Neural progenitor cell (in vitro differentiated cells): ENCODE measurements around the gene IGFBP1. TPM values are rescaled to one million over a fixed set of nuclear protein-coding genes. Genes with fewer than 3 reads are reported as not detected.

Source experiments
- DNase-seq: peaks from one replicate; pipeline ENCODE4 v3.0.0-alpha.2; 2016; ENCODE audit warnings: low spot score
- H2AFZ ChIP-seq: fragments of 200-600 bp; sonication (generic); replicated peaks from 2 replicates; pipeline ENCODE4 v1.6.1; 2016; ENCODE audit warnings: antibody characterized with exemption
- H3F3A ChIP-seq: fragments of 200-600 bp; sonication (generic); 2 replicates; pipeline ENCODE4 v1.6.1; 2016; ENCODE audit warnings: antibody characterized with exemption, low read depth
- H3K27ac ChIP-seq: fragments of 200-600 bp; sonication (generic); 2 replicates; pipeline ENCODE4 v1.5.1; 2016; ENCODE audit warnings: mild to moderate bottlenecking
- H3K27me3 ChIP-seq: fragments of 200-600 bp; sonication (generic); 2 replicates; pipeline ENCODE4 v1.6.1; 2016; ENCODE audit warnings: mild to moderate bottlenecking, moderate library complexity
- H3K36me3 ChIP-seq: fragments of 200-600 bp; sonication (generic); 2 replicates; pipeline ENCODE4 v1.5.1; 2016
- H3K4me1 ChIP-seq: fragments of 200-600 bp; sonication (generic); 2 replicates; pipeline ENCODE4 v1.6.1; 2016; ENCODE audit warnings: mixed run types
- H3K4me2 ChIP-seq: fragments of 200-600 bp; sonication (generic); 2 replicates; pipeline ENCODE4 v1.6.1; 2016
- H3K4me3 ChIP-seq: fragments of 200-600 bp; sonication (generic); 2 replicates; pipeline ENCODE4 v1.5.1; 2016
- H3K79me2 ChIP-seq: fragments of 200-600 bp; sonication (generic); 2 replicates; pipeline ENCODE4 v1.6.1; 2016; ENCODE audit warnings: low read depth
- H3K9ac ChIP-seq: fragments of 200-600 bp; sonication (generic); 2 replicates; pipeline ENCODE4 v1.6.1; 2016
- H3K9me3 ChIP-seq: fragments of 200-600 bp; sonication (generic); 2 replicates; pipeline ENCODE4 v1.5.1; 2016; ENCODE audit warnings: low read depth
- H4K20me1 ChIP-seq: fragments of 200-600 bp; sonication (generic); 2 replicates; pipeline ENCODE4 v1.6.1; 2016; ENCODE audit warnings: low read depth
- H3K27ac Mint-ChIP-seq: 3 replicates; pipeline ENCODE4 v1.8.0; 2021; ENCODE audit warnings: mixed read lengths
- H3K27me3 Mint-ChIP-seq: 2 replicates; pipeline ENCODE4 v1.8.0; 2022; ENCODE audit warnings: low read depth, mild to moderate bottlenecking, inconsistent platforms, moderate library complexity, mixed read lengths; ENCODE audit not compliant: insufficient read depth
- H3K36me3 Mint-ChIP-seq: 3 replicates; pipeline ENCODE4 v1.8.0; 2021; ENCODE audit warnings: mixed read lengths
- H3K4me1 Mint-ChIP-seq: 3 replicates; pipeline ENCODE4 v1.8.0; 2021; ENCODE audit warnings: mixed read lengths
- H3K4me3 Mint-ChIP-seq: 3 replicates; pipeline ENCODE4 v1.8.0; 2021; ENCODE audit warnings: mild to moderate bottlenecking, moderate library complexity, mixed read lengths
- H3K9me3 Mint-ChIP-seq: 3 replicates; pipeline ENCODE4 v1.8.0; 2020; ENCODE audit warnings: mixed read lengths
- CTCF ChIP-seq: fragments of 200-600 bp; sonication (generic); IDR thresholded peaks from 2 replicates; pipeline ENCODE4 v1.5.1; 2017; ENCODE audit warnings: antibody characterized with exemption, mild to moderate bottlenecking
- EZH2 ChIP-seq: fragments of 200-600 bp; sonication (generic); IDR thresholded peaks from 2 replicates; pipeline ENCODE4 v1.6.1; 2017; ENCODE audit warnings: antibody characterized with exemption, mild to moderate bottlenecking, moderate library complexity
- EZH2phosphoT487 ChIP-seq: fragments of 200-600 bp; sonication (generic); IDR thresholded peaks from 2 replicates; pipeline ENCODE4 v1.6.1; 2017; ENCODE audit warnings: antibody characterized with exemption
- total RNA-seq: library from RNA; depleted of rRNA; stranded (reverse); fragments of >200 nt; gene quantifications from 2 replicates; pipeline ENCODE4 v1.2.3, GENCODE V29; 2015; ENCODE audit warnings: low replicate concordance

IGFBP1 gene
- total RNA-seq, 1 donor from 2014 or later = 0.69 TPM

GRCh38 chr7:45919231-45919784, 31.0 kb downstream of the IGFBP1 start:
- peaks cover 42% of the 10 kb centered on the region for H3K27me3 Mint-ChIP-seq
- peaks cover 26% of the 10 kb centered on the region for H3K4me1 Mint-ChIP-seq
- Histone ChIP-seq H2AFZ (no peak overlapping the region), H3F3A (peaks cover 17% of the 10 kb centered on the region), H3K4me3 (peak overlapping the region; percentile 61), H3K9me3 (no peaks in the 10 kb centered on the region), H4K20me1 (peaks cover 19% of the 10 kb centered on the region), H3K36me3 (no peaks in the 10 kb centered on the region), H3K27me3 (peaks cover 56% of the 10 kb centered on the region), H3K9ac (no peak overlapping the region), H3K4me2 (peak overlapping the region; percentile 78), H3K79me2 (no peaks in the 10 kb centered on the region), H3K4me1 (peaks cover 20% of the 10 kb centered on the region), H3K27ac (no peak overlapping the region)
- no peak for TF ChIP-seq CTCF
- no peak for TF ChIP-seq EZH2
- no peak for TF ChIP-seq EZH2phosphoT487
- no peak for DNase-seq
- no peaks in the 10 kb centered on the region for H3K36me3 Mint-ChIP-seq
- no peak overlapping the region for H3K27ac Mint-ChIP-seq
- H3K9me3 Mint-ChIP-seq = no peaks in the 10 kb centered on the region
- peak overlapping the region; percentile 27 for H3K4me3 Mint-ChIP-seq

- H3K9me3 Mint-ChIP-seq = no peaks in the 10 kb centered on the region
- peak overlapping the region; percentile 61 for H3K4me3 ChIP-seq
- peaks cover 44% of the 10 kb centered on the region for H3K27me3 Mint-ChIP-seq
- peak overlapping the region; percentile 78 for H3K4me2 ChIP-seq
- no peak overlapping the region for H3K27ac ChIP-seq
- TF ChIP-seq EZH2 (no peak), EZH2phosphoT487 (peak; percentile 16)
- peaks cover 56% of the 10 kb centered on the region for H3K27me3 ChIP-seq
- H3K4me1 ChIP-seq = peaks cover 20% of the 10 kb centered on the region
- H3K36me3 Mint-ChIP-seq = no peaks in the 10 kb centered on the region
- H3K79me2 ChIP-seq = no peaks in the 10 kb centered on the region
- peak overlapping the region; percentile 86 for H3K4me3 Mint-ChIP-seq
- H3K9me3 ChIP-seq = no peaks in the 10 kb centered on the region
- DNase-seq = no peak
- peaks cover 19% of the 10 kb centered on the region for H4K20me1 ChIP-seq
- H3K4me1 Mint-ChIP-seq = peaks cover 26% of the 10 kb centered on the region
- no peak overlapping the region for H3K27ac Mint-ChIP-seq
- H3K9ac ChIP-seq = no peak overlapping the region
- peaks cover 17% of the 10 kb centered on the region for H3F3A ChIP-seq
- H2AFZ ChIP-seq = peak overlapping the region; percentile 28
- H3K36me3 ChIP-seq = no peaks in the 10 kb centered on the region
Observed at GRCh38 chr7:45919993-45920459, 31.7 kb downstream of the IGFBP1 start.

GRCh38 chr7:45920502-45921380, 32.5 kb downstream of the IGFBP1 start, which contains the start of gene IGFBP3:
TSS of gene IGFBP3 (minus strand) at chr7:45921272. CDS start at chr7:45921140, 132 bp downstream.
- Histone ChIP-seq H3K79me2 (no peaks in the 10 kb centered on the region), H3K4me1 (peaks cover 20% of the 10 kb centered on the region), H3K4me3 (peak within 1 kb of the TSS; percentile 61), H3K9ac (no peak within 1 kb of the TSS), H3K9me3 (no peaks in the 10 kb centered on the region), H3F3A (peaks cover 17% of the 10 kb centered on the region), H3K27me3 (peaks cover 56% of the 10 kb centered on the region), H3K36me3 (no peaks in the 10 kb centered on the region), H2AFZ (peak within 1 kb of the TSS; percentile 87), H3K27ac (no peak within 1 kb of the TSS), H3K4me2 (peak within 1 kb of the TSS; percentile 78), H4K20me1 (peaks cover 19% of the 10 kb centered on the region)
- no peak for TF ChIP-seq CTCF
- TF ChIP-seq EZH2 = peak; percentile 68
- peak; percentile 4 for TF ChIP-seq EZH2phosphoT487
- Mint-ChIP-seq H3K27ac (no peak within 1 kb of the TSS), H3K4me1 (peaks cover 26% of the 10 kb centered on the region), H3K4me3 (peak within 1 kb of the TSS; percentile 86), H3K27me3 (peaks cover 44% of the 10 kb centered on the region), H3K36me3 (no peaks in the 10 kb centered on the region), H3K9me3 (no peaks in the 10 kb centered on the region)
- DNase-seq = peak; percentile 93
